HepG2 (cell line): ENCODE results near the gene SYNC. TPM values are rescaled to one million over a fixed set of nuclear protein-coding genes. Genes with fewer than 3 reads are reported as not detected.

Experiments
- ARNTL ChIP-seq: sonication (generic); formaldehyde crosslinking; IDR thresholded peaks from 2 replicates; pipeline ENCODE4 v1.4.0; 2020; ENCODE audit warnings: mild to moderate bottlenecking, missing genetic modification reagents
- CREBL2 ChIP-seq: sonication (generic); formaldehyde crosslinking; IDR thresholded peaks from 2 replicates; pipeline ENCODE4 v1.8.1; 2023; ENCODE audit warnings: missing genetic modification reagents, mild to moderate bottlenecking, borderline replicate concordance
- ETS1 ChIP-seq: sonication (generic); formaldehyde crosslinking; IDR thresholded peaks from 2 replicates; pipeline ENCODE4 v1.4.0; 2020; ENCODE audit warnings: missing genetic modification reagents
- FOSL2 ChIP-seq: sonication (generic); formaldehyde crosslinking; IDR thresholded peaks from 2 replicates; pipeline ENCODE4 v1.4.0; 2020; ENCODE audit warnings: missing genetic modification reagents
- HHEX ChIP-seq: IDR thresholded peaks from 2 replicates; pipeline ENCODE4 v1.6.1; 2016; ENCODE audit warnings: control low read depth
- HNF4A ChIP-seq: sonication (generic); formaldehyde crosslinking; IDR thresholded peaks from 2 replicates; pipeline ENCODE4 v1.4.0; 2020; ENCODE audit warnings: missing genetic modification reagents
- HNF4G ChIP-seq, 2 experiments: sonication (generic) in 1 of 2; formaldehyde crosslinking in 1 of 2; IDR thresholded peaks; 2 replicates each; pipeline versions ENCODE4 v1.4.0 to v1.6.1; 2011 to 2020; ENCODE audit warnings: borderline replicate concordance in 2 of 2, low read depth in 2 of 2, mild to moderate bottlenecking in 2 of 2, low read length in 1 of 2, missing genetic modification reagents in 1 of 2, moderate library complexity in 1 of 2
- HOXA9 ChIP-seq: sonication (generic); formaldehyde crosslinking; IDR thresholded peaks from 2 replicates; pipeline ENCODE4 v1.8.1; 2022; ENCODE audit warnings: missing genetic modification reagents, mild to moderate bottlenecking, moderate library complexity, borderline replicate concordance
- KDM1A ChIP-seq: IDR thresholded peaks from 2 replicates; pipeline ENCODE4 v1.6.1; 2016; ENCODE audit warnings: missing compliant biosample characterization
- MED1 ChIP-seq: sonication (generic); formaldehyde crosslinking; IDR thresholded peaks from 2 replicates; pipeline ENCODE4 v1.4.0; 2020; ENCODE audit warnings: missing genetic modification reagents
- MTERF4 ChIP-seq: sonication (generic); formaldehyde crosslinking; IDR thresholded peaks from 2 replicates; pipeline ENCODE4 v1.8.0; 2023; ENCODE audit warnings: mild to moderate bottlenecking, missing genetic modification reagents
- NFATC3 ChIP-seq: sonication (generic); formaldehyde crosslinking; IDR thresholded peaks from 2 replicates; pipeline ENCODE4 v1.5.1; 2020; ENCODE audit warnings: mild to moderate bottlenecking, missing genetic modification reagents
- NR2F1 ChIP-seq, 2 experiments: fragments of 450-650 bp in 1 of 2; formaldehyde crosslinking in 1 of 2; IDR thresholded peaks; 2 replicates each; pipeline versions ENCODE4 v1.5.0 to v1.6.1; 2016 to 2020; ENCODE audit warnings: mild to moderate bottlenecking in 1 of 2, missing compliant biosample characterization in 1 of 2, missing genetic modification reagents in 1 of 2, moderate library complexity in 1 of 2
- NR2F2 ChIP-seq: IDR thresholded peaks from 2 replicates; pipeline ENCODE4 v1.6.1; 2012; ENCODE audit warnings: low read depth, inconsistent platforms, borderline replicate concordance
- POLR2A ChIP-seq, 2 experiments: IDR thresholded peaks; 2 replicates each; pipeline ENCODE4 v1.6.1; 2011; ENCODE audit warnings: low read depth in 2 of 2, low read length in 2 of 2, mild to moderate bottlenecking in 1 of 2, moderate library complexity in 1 of 2; ENCODE audit not compliant: insufficient read depth in 1 of 2
- PRDM15 ChIP-seq: sonication (generic); formaldehyde crosslinking; IDR thresholded peaks from 2 replicates; pipeline ENCODE4 v1.4.0; 2020; ENCODE audit warnings: missing genetic modification reagents
- PTBP1 ChIP-seq: fragments of 200-400 bp; formaldehyde crosslinking; IDR thresholded peaks from 2 replicates; pipeline ENCODE4 v1.6.1; 2018; ENCODE audit warnings: low read length, low read depth; ENCODE audit not compliant: poor library complexity, severe bottlenecking
- ZNF296 ChIP-seq: sonication (generic); formaldehyde crosslinking; conservative IDR thresholded peaks from 2 replicates; pipeline ENCODE4 v1.5.0; 2020; ENCODE audit warnings: mild to moderate bottlenecking, missing genetic modification reagents
- ZNF512B ChIP-seq: sonication (generic); formaldehyde crosslinking; IDR thresholded peaks from 2 replicates; pipeline ENCODE4 v1.5.1; 2020; ENCODE audit warnings: missing genetic modification reagents, mild to moderate bottlenecking, borderline replicate concordance
- ZNF878 ChIP-seq: sonication (generic); formaldehyde crosslinking; IDR thresholded peaks from 2 replicates; pipeline ENCODE4 v1.8.1; 2023; ENCODE audit warnings: mild to moderate bottlenecking, missing genetic modification reagents, moderate library complexity
- polyA plus RNA-seq, 8 experiments: library from polyadenylated mRNA; depleted of rRNA in 3 of 8; stranded (reverse) in 7 of 8; unstranded in 1 of 8; fragments of >200 nt; fragmentation: Illumina TruSeq in 4 of 8; extraction: Trizol in 4 of 8; gene quantifications; 2 replicates each; pipeline versions ENCODE4 v1.2.1 to v1.2.3, GENCODE V29; 2011 to 2016; ENCODE audit warnings: low read depth in 4 of 8, missing spikeins in 1 of 8, mixed read lengths in 1 of 8; ENCODE audit not compliant: insufficient read depth in 1 of 8
- total RNA-seq, 5 experiments: library from RNA; depleted of rRNA; stranded (reverse); fragments of >200 nt; fragmentation: Illumina TruSeq; extraction: Trizol; gene quantifications; 2 replicates each; pipeline ENCODE4 v1.2.3, GENCODE V29; 2016; ENCODE audit warnings: low read depth in 1 of 5

SYNC gene
- total and polyA plus RNA-seq, 2 of the 13 experiments (the other 11 are each of a cell fraction or from before 2014, with no cell fraction given) = 2.4 to 5.4 TPM

GRCh38 chr1:32741413-32742198, 39.0 kb upstream of the SYNC start (continued):
- peak; percentile 67; the same call in 1 of the 2 replicates for TF ChIP-seq HNF4G (IDR thresholded peaks at IDR 0.05; ENCODE audit: borderline replicate concordance, low read depth, low read length)
- no peak for TF ChIP-seq HNF4G (CRISPR knock-in tag; IDR thresholded peaks at IDR 0.05; ENCODE audit: borderline replicate concordance, low read depth)
- no peak for TF ChIP-seq NFATC3
- TF ChIP-seq CREBL2 (CRISPR knock-in tag) = no peak
- peak; percentile 42 to 57; a peak in 2 of 4 replicates for TF ChIP-seq NR2F1 (CRISPR knock-in tag; IDR thresholded peaks at IDR 0.05)
- TF ChIP-seq PTBP1 = peak; percentile 55
- no peak for TF ChIP-seq FOSL2 (CRISPR knock-in tag)
- no peak for TF ChIP-seq KDM1A (CRISPR knock-in tag)
- no peak for TF ChIP-seq POLR2A (IDR thresholded peaks at IDR 0.05; ENCODE audit: insufficient read depth in 1 of 2, low read depth in 2 of 2, low read length in 2 of 2)
- no peak for TF ChIP-seq MED1 (CRISPR knock-in tag)
- TF ChIP-seq MTERF4 (CRISPR knock-in tag) = no peak
- no peak for TF ChIP-seq ETS1
- no peak for TF ChIP-seq HOXA9 (CRISPR knock-in tag)
- TF ChIP-seq HHEX (CRISPR knock-in tag) = no peak
- TF ChIP-seq ZNF512B = no peak
- no peak for TF ChIP-seq ARNTL (CRISPR knock-in tag)
- no peak for TF ChIP-seq PRDM15 (CRISPR knock-in tag)
- TF ChIP-seq HNF4A (CRISPR knock-in tag) = no peak
- no peak for TF ChIP-seq ZNF878 (CRISPR knock-in tag)
- no peak for TF ChIP-seq ZNF296 (CRISPR knock-in tag)
- TF ChIP-seq NR2F2 = no peak
